ENCODE data around the gene SLC16A2.

- no peak for TF ChIP-seq CTCF (conservative IDR thresholded peaks at IDR 0.05 in 1 of 2, IDR thresholded peaks at IDR 0.05 in 1 of 2; ENCODE audit: extremely low read depth in 1 of 2, insufficient read depth in 1 of 2, low read depth in 1 of 2, low read length in 2 of 2)
- TF ChIP-seq EZH2 (IDR thresholded peaks at IDR 0.05; ENCODE audit: borderline replicate concordance, low read length), result no peak
These were observed 106.1 kb downstream of the SLC16A2 start for GRCh38 chrX:74527350-74527749.

All from mammary epithelial cell (primary cell).